Activated CD8-positive, alpha-beta memory T cell treated with anti-CD3 and anti-CD28 coated beads, Interleukin-2, amount 10 ng/mL, durations not matched to agents 7 days and 5 days (primary cell): ENCODE measurements around the gene RAI1. TPM values are rescaled to one million over a fixed set of nuclear protein-coding genes. Genes with fewer than 3 reads are reported as not detected.

ENCODE experiments used
- ATAC-seq: fragments of 150-1000 bp; cut with Tn5 transposase; one replicate; pipeline ENCODE4 v1.10.0; 2021; ENCODE audit warnings: moderate library complexity
- CTCF ChIA-PET: fragments of 350-600 bp; sonication (Branson Sonifier 250); formaldehyde crosslinking; loops from one replicate; lab custom pipeline; 2021; ENCODE audit warnings: antibody characterized with exemption; lab: Charles Lee
- DNase-seq: peaks from one replicate; pipeline ENCODE4 v3.0.0-alpha.2; 2020
- H3K27ac Mint-ChIP-seq: one replicate; pipeline ENCODE4 v1.8.0; 2021; ENCODE audit warnings: mild to moderate bottlenecking, mixed read lengths
- H3K27me3 Mint-ChIP-seq: one replicate; pipeline ENCODE4 v1.8.0; 2021; ENCODE audit warnings: mixed read lengths
- H3K36me3 Mint-ChIP-seq: one replicate; pipeline ENCODE4 v1.8.0; 2021; ENCODE audit warnings: mild to moderate bottlenecking, mixed read lengths
- H3K4me1 Mint-ChIP-seq: one replicate; pipeline ENCODE4 v1.8.0; 2021; ENCODE audit warnings: mixed read lengths
- H3K4me3 Mint-ChIP-seq: one replicate; pipeline ENCODE4 v1.8.0; 2021; ENCODE audit warnings: mild to moderate bottlenecking, moderate library complexity, mixed read lengths
- H3K9me3 Mint-ChIP-seq: one replicate; pipeline ENCODE4 v1.8.0; 2022; ENCODE audit warnings: low read depth, mixed read lengths
- microRNA-seq: library from miRNA; unstranded; fragments of <30 nt; microRNA quantifications from one replicate; pipeline ENCODE4 v1.2.0, GENCODE V29; 2022
- total RNA-seq, 2 experiments: library from RNA; stranded (reverse); gene quantifications; one replicate each; pipeline ENCODE4 v1.2.3, GENCODE V29; 2021

RAI1 gene
- total RNA-seq, 2 experiments from 2014 or later = 17.4 to 24.4 TPM

DNA sequence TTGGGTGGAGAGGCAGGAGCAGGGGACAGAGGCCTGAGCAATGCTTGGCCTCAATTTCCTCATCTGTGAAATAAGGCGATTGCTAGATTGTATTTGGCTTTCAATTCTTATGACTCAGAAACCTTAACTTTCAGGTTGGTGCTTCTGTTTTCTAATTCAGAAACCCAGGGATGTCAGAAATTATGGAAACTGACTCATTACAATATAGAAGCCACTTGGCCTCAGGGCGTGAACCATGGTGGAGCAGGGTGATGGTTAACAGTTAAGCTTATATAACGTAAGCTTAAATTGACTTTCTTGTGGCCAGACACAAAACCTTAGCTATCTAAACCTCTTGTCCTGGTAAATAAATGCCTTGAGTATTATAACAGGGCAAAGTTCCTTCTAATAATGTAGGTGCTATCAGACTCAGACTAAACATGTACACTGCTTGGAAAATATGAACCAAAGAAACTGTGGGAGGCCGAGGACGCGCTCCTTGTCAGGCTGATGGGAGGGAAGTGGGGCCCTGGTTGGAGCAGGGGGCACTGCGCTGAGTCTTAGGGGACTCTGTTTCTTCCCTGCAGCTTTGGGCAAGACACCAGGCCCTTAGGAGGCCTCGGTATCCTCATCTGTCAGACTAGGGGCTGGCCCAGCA, 172.7 kb downstream of the RAI1 start:
- CTCF ChIA-PET = interaction anchor here (1.1 to 4.5 kb wide), 14 partner anchors 13 to 180 kb away, joined by 3 to 34 read pairs (median 4); partner anchors contain the start of genes RAI1 and SREBF1
- H3K4me1 Mint-ChIP-seq = peaks cover 73% of the 10 kb centered on the region
- H3K9me3 Mint-ChIP-seq = no peaks in the 10 kb centered on the region
- ATAC-seq = peak; percentile 47
- DNase-seq = peak; percentile 83
- H3K36me3 Mint-ChIP-seq = no peaks in the 10 kb centered on the region
- peaks cover 2% of the 10 kb centered on the region for H3K27me3 Mint-ChIP-seq
- no peak overlapping the region for H3K4me3 Mint-ChIP-seq
- peak overlapping the region; percentile 91 for H3K27ac Mint-ChIP-seq

DNA sequence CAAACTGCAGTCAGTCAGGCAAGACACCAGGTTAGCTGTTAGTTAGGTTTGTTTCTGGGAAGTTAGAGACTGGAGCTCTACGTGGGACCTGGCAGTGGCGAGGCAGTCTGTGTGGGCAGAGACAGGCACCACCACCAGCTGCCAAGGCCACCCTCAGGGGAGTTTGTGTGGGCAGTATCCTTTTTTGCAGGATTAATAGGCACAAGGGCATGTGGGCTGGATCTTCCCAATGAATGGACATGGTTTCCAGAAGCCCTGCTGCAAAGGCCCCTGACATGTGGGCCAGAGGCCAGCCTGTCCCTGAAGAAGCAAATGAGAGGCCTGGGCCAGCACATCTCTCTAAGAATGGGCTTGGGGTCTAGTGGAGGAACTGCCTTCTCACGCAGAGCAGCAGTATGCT, 174.7 kb downstream of the RAI1 start:
- ATAC-seq (no peak), DNase-seq (no peak)
- no peak overlapping the region for H3K4me3 Mint-ChIP-seq
- no peaks in the 10 kb centered on the region for H3K9me3 Mint-ChIP-seq
- CTCF ChIA-PET = interaction anchor here (1.0 to 4.5 kb wide), 9 partner anchors 18 to 176 kb away, joined by 3 to 34 read pairs (median 9); partner anchors contain the start of genes RAI1 and SREBF1
- peaks cover 57% of the 10 kb centered on the region for H3K4me1 Mint-ChIP-seq
- H3K27ac Mint-ChIP-seq = peak overlapping the region; percentile 61
- peaks cover 2% of the 10 kb centered on the region for H3K27me3 Mint-ChIP-seq
- no peaks in the 10 kb centered on the region for H3K36me3 Mint-ChIP-seq

DNA sequence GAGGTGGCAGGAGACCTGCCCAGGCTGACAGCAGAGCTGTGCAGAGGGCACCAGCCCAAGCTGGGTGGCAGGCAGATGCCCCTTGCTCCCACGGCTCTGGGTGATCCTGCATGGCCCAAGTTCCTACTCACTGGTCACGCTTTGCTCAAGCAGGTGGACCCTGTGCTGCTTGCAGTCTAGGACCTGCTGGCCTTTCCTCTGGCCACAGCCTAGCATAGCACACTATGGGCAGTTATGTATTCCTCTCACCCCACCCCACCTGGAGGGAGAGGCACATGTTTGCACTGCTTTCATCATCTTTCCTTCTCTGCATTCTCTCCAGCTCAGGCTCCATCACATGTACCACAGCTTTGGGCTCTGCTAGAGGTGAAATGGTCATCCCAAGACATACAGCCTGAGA, 175.1 kb downstream of the RAI1 start:
- ATAC-seq (no peak), DNase-seq (no peak)
- Mint-ChIP-seq H3K36me3 (no peaks in the 10 kb centered on the region), H3K27ac (no peak overlapping the region), H3K4me1 (peaks cover 52% of the 10 kb centered on the region), H3K27me3 (peaks cover 2% of the 10 kb centered on the region), H3K4me3 (no peak overlapping the region), H3K9me3 (no peaks in the 10 kb centered on the region)
- CTCF ChIA-PET = interaction anchor here (1.0 to 4.5 kb wide), 7 partner anchors 20 to 176 kb away, joined by 3 to 34 read pairs (median 9); partner anchors contain the start of gene SREBF1

DNA sequence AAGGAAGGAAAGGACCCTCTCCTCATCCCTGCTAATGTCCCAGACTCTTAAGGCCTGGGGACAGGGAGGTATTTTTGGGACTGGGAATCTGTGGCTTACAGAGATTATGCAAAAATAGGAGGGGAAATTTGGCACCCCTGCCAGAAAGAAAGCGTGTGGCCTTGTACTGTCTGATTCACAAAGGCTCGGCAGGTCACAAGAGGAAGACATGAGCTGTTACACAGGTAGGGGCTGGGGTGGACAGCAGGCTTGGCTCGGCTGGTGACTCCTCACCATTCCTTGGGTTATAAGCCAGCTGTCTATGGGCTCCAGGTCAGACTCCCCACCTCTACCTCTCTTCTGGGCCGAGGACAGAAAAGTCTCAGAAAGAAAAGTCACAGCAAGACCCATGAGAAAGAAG, 176.2 kb downstream of the RAI1 start:
- no peak for ATAC-seq
- no peak for DNase-seq
- CTCF ChIA-PET = interaction anchor here (0.6 to 2.7 kb wide), 6 partner anchors 8 to 177 kb away, joined by 3 to 7 read pairs (median 4); partner anchors contain the start of gene SREBF1
- Mint-ChIP-seq H3K27ac (no peak overlapping the region), H3K4me3 (no peak overlapping the region), H3K36me3 (no peaks in the 10 kb centered on the region), H3K9me3 (no peaks in the 10 kb centered on the region), H3K4me1 (peaks cover 43% of the 10 kb centered on the region), H3K27me3 (peaks cover 2% of the 10 kb centered on the region)

DNA sequence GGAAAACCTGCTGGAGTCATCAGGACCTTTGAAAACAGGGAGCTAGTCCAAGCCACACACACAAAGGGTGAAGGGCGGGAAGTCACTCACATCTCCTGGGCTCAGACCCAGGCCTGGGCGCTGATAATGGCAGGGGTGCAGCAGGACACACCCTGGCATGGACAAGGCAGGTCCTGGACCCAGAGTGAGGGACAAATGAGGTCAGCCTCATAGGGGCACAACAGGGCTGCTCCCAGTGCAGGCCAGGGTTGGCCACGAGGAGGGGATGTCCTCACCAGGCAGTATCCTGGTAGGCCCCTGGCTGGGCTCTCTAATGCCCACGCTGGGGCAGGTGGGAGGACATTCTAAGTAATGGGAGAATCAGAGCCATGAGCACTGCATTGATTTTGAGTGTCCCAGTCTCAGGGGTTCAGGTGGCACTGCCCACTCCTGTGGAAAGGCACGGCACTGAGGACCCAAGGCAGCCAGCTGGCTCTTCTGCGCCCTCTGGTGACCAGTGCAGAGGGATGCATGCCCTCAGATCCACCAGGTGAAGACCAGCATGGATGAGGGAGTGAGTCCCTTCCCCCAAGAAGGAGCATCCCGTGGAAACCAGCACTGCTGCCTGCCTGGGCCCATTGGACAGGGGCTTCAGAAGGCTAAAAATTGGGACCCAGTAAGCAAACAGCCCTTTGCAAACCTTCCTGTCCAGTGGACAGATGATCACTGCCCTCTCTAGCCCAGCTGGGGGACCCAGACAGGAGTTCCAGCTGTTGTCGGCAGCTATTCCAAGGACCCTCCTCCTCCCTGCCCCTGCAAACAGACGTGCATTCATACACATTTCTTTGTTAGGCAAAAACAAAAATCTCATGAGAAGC, 178.9 kb downstream of the RAI1 start:
- H3K27me3 Mint-ChIP-seq = peaks cover 2% of the 10 kb centered on the region
- H3K9me3 Mint-ChIP-seq = no peaks in the 10 kb centered on the region
- peak; percentile 73 for DNase-seq
- peak; percentile 94 for ATAC-seq
- no peak overlapping the region for H3K27ac Mint-ChIP-seq
- H3K4me3 Mint-ChIP-seq = no peak overlapping the region
- CTCF ChIA-PET = interaction anchor here (0.6 to 5.8 kb wide), 25 partner anchors 8 to 195 kb away, joined by 3 to 66 read pairs (median 5); no protein-coding TSS in a partner anchor
- H3K4me1 Mint-ChIP-seq = peaks cover 30% of the 10 kb centered on the region
- H3K36me3 Mint-ChIP-seq = no peaks in the 10 kb centered on the region

DNA sequence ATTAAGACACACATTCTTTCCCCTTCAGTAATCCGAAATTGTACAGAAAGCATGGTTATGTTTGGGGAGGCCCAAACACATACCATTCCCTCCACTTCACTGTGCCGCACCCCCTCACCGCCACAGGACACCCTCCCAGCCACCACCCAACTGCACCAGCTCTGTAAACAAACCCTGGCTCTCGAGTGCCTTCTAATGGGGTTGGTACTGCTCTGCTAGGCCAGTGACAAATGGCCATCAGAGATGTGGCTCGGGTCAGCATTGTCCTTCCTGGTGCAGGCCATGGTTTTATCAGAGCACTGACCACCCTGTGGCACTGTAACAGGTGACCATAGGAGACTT, 179.5 kb downstream of the RAI1 start:
- no peaks in the 10 kb centered on the region for H3K9me3 Mint-ChIP-seq

More for the DNA sequence above, 179.5 kb downstream of the RAI1 start:
- Mint-ChIP-seq H3K4me3 (no peak overlapping the region), H3K27ac (no peak overlapping the region), H3K36me3 (no peaks in the 10 kb centered on the region), H3K27me3 (peaks cover 2% of the 10 kb centered on the region), H3K4me1 (peaks cover 24% of the 10 kb centered on the region)
- ATAC-seq = no peak
- CTCF ChIA-PET = interaction anchor here (0.8 to 5.8 kb wide), 25 partner anchors 9 to 195 kb away, joined by 3 to 66 read pairs (median 5); no protein-coding TSS in a partner anchor
- DNase-seq = no peak

Small RNAs within 50 kb of the gene (microRNA-seq; reads per million reads assigned to microRNA genes)
- gene MIR33B (269 reads per million, percentile 76 among the genes with 10 or more reads in this experiment), gene MIR6777 (1.7 reads per million)

Other genes with a start within 250 kb of the RAI1 start
- gene MED9, start 204.5 kb upstream of the RAI1 start, total RNA-seq = 10 to 100 TPM; 15.1 to 17.5 TPM
- gene RASD1, start 185.1 kb upstream of the RAI1 start, total RNA-seq = 1 to 10 TPM; 2.2 to 2.5 TPM
- 10 to 100 TPM; 17.5 to 18.6 TPM for gene PEMT, start 89.8 kb upstream of the RAI1 start, total RNA-seq
- 100 to 1,000 TPM in 1 of 2 experiments, 10 to 100 TPM in 1; 90.6 to 184 TPM for gene SREBF1, start 155.5 kb downstream of the RAI1 start, total RNA-seq